PC-3 (cell line): ENCODE results near the gene SLC22A3.

Experiments used
- EZH2phosphoT487 ChIP-seq: fragments of 300-600 bp; sonication (generic); IDR thresholded peaks from 2 replicates; pipeline ENCODE4 v1.6.1; 2018; ENCODE audit warnings: mild to moderate bottlenecking, antibody characterized with exemption, low read length, borderline replicate concordance
- TF ChIP-seq, protein P1 (sequence below): fragments of 300-600 bp; sonication (generic); conservative IDR thresholded peaks from 2 replicates; pipeline ENCODE4 v1.5.1; 2017; ENCODE audit warnings: antibody characterized with exemption, low read depth, mild to moderate bottlenecking, low read length

DNA sequence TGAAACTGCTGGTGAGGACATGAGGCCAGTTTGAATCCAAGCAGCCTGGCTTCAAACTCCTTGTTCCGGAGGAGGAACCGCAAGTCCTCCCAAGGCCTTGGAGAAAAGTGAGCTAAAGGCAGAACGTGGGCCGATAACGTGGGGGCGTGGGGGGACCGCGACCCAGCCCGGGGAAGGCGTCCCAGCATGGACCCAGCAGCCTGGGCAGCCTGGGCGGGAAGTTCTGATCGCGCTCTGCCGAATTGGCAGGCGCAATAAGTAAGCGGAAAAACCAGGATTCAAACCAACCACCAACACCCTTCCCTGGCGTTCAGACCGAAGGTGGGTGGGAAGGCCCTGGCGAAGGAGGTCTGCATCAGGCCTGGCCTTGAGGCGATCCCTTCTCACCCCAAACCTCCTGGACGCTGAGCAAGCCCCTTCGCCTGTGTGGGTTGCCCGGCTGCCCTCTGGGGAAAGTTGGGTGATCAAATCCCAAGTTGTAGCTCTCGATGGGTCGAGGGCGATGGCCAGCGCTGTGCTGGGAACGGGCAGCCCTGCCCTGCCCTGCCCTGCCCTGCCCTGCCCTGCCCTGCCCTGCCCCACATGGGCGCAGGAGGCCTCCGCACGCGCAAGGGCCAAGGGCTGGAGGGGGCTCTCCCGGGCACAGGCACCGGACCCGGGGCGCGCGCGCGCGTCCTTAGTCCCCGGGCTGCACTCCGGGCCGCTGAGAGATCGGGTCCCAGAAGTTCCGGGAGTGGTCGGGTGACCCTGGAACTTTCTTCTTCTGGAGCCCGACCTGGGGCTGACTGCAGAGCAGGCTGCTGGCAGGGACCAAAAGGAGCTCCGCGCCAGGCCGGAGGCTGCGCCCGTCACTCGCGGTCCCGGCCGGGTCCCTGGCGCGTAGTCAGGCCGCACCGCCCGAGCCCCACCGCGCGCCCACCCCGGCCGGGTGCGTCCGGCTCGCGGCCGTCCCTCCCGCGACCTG, 637 bp upstream of the SLC22A3 start:
- TF ChIP-seq, protein P1, sequence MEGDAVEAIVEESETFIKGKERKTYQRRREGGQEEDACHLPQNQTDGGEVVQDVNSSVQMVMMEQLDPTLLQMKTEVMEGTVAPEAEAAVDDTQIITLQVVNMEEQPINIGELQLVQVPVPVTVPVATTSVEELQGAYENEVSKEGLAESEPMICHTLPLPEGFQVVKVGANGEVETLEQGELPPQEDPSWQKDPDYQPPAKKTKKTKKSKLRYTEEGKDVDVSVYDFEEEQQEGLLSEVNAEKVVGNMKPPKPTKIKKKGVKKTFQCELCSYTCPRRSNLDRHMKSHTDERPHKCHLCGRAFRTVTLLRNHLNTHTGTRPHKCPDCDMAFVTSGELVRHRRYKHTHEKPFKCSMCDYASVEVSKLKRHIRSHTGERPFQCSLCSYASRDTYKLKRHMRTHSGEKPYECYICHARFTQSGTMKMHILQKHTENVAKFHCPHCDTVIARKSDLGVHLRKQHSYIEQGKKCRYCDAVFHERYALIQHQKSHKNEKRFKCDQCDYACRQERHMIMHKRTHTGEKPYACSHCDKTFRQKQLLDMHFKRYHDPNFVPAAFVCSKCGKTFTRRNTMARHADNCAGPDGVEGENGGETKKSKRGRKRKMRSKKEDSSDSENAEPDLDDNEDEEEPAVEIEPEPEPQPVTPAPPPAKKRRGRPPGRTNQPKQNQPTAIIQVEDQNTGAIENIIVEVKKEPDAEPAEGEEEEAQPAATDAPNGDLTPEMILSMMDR: no peak
- TF ChIP-seq EZH2phosphoT487: no peak
